Neural cell (in vitro differentiated cells): ENCODE data around the gene PXDN. TPM values are rescaled to one million over a fixed set of nuclear protein-coding genes. Genes with fewer than 3 reads are reported as not detected.

ENCODE experiments used
- H2AFZ ChIP-seq: fragments of 200-600, 300-800 bp; sonication (generic), shearing (Covaris generic); 2 replicates; pipeline ENCODE4 v1.6.0; 2014; ENCODE audit warnings: low read depth, mild to moderate bottlenecking, antibody characterized with exemption, low read length, moderate library complexity
- H3F3A ChIP-seq: fragments of 200-600 bp; shearing (Covaris generic); 2 replicates; pipeline ENCODE4 v1.6.1; 2016; ENCODE audit warnings: mild to moderate bottlenecking, moderate library complexity, mixed read lengths, antibody characterized with exemption, low read length; ENCODE audit not compliant: insufficient read depth, poor library complexity, severe bottlenecking
- H3K27ac ChIP-seq: fragments of 200-600, 300-800 bp; sonication (generic), shearing (Covaris generic); 2 replicates; pipeline ENCODE4 v1.5.1; 2014; ENCODE audit warnings: mild to moderate bottlenecking, low read length, moderate library complexity
- H3K27me3 ChIP-seq: fragments of 300-800, 200-600 bp; sonication (generic), shearing (Covaris generic); 2 replicates; pipeline ENCODE4 v1.6.0; 2014; ENCODE audit warnings: mild to moderate bottlenecking, low read depth, low read length, moderate library complexity; ENCODE audit not compliant: insufficient read depth
- H3K36me3 ChIP-seq: fragments of 300-800, 200-600 bp; sonication (generic), shearing (Covaris generic); 2 replicates; pipeline ENCODE4 v1.5.1; 2014; ENCODE audit warnings: mild to moderate bottlenecking, antibody characterized with exemption, low read length, moderate library complexity; ENCODE audit not compliant: insufficient read depth
- H3K4me2 ChIP-seq: fragments of 300-800, 200-600 bp; sonication (generic), shearing (Covaris generic); 2 replicates; pipeline ENCODE4 v1.6.0; 2014; ENCODE audit warnings: mild to moderate bottlenecking, low read length
- H3K4me3 ChIP-seq: fragments of 300-800, 200-600 bp; sonication (generic), shearing (Covaris generic); 2 replicates; pipeline ENCODE4 v1.5.1; 2014; ENCODE audit warnings: mild to moderate bottlenecking, low read length, moderate library complexity
- H3K79me2 ChIP-seq: fragments of 200-600 bp; shearing (Covaris generic); replicated peaks from 2 replicates; pipeline ENCODE4 v1.6.0; 2014; ENCODE audit warnings: mild to moderate bottlenecking, low read length, moderate library complexity; ENCODE audit not compliant: insufficient read depth
- H3K9ac ChIP-seq: fragments of 300-800, 200-600 bp; sonication (generic), shearing (Covaris generic); 2 replicates; pipeline ENCODE4 v1.6.1; 2016; ENCODE audit warnings: mild to moderate bottlenecking, low read length, mixed read lengths
- H3K9me2 ChIP-seq: fragments of 200-600 bp; shearing (Covaris generic); 2 replicates; pipeline ENCODE4 v1.6.1; 2016; ENCODE audit warnings: mild to moderate bottlenecking, low read length, mixed read lengths; ENCODE audit not compliant: insufficient read depth
- H3K9me3 ChIP-seq: fragments of 200-600, 300-800 bp; sonication (generic), shearing (Covaris generic); 2 replicates; pipeline ENCODE4 v1.6.1; 2016; ENCODE audit warnings: mild to moderate bottlenecking, mixed run types, low read length, moderate library complexity, mixed read lengths
- H4K20me1 ChIP-seq: fragments of 200-600 bp; shearing (Covaris generic); 2 replicates; pipeline ENCODE4 v1.6.1; 2016; ENCODE audit warnings: mild to moderate bottlenecking, mixed run types; ENCODE audit not compliant: insufficient read depth
- CTCF ChIP-seq: fragments of 450-650 bp; IDR thresholded peaks from 2 replicates; pipeline ENCODE4 v1.5.1; 2014; ENCODE audit warnings: antibody characterized with exemption, mild to moderate bottlenecking, moderate library complexity; ENCODE audit not compliant: poor library complexity, severe bottlenecking
- EP300 ChIP-seq: fragments of 450-650 bp; conservative IDR thresholded peaks from 2 replicates; pipeline ENCODE4 v1.6.1; 2014; ENCODE audit warnings: antibody characterized with exemption, mild to moderate bottlenecking, moderate library complexity; ENCODE audit not compliant: poor library complexity, severe bottlenecking
- EZH2 ChIP-seq: fragments of 200-600, 300-800 bp; shearing (Covaris generic), sonication (generic); IDR thresholded peaks from 2 replicates; pipeline ENCODE4 v1.6.1; 2014; ENCODE audit warnings: antibody characterized with exemption, low read length, borderline replicate concordance, mild to moderate bottlenecking; ENCODE audit not compliant: insufficient read depth, poor library complexity, severe bottlenecking
- MXI1 ChIP-seq: fragments of 450-650 bp; conservative IDR thresholded peaks from 2 replicates; pipeline ENCODE4 v1.6.1; 2014; ENCODE audit warnings: antibody characterized with exemption, mild to moderate bottlenecking; ENCODE audit not compliant: poor library complexity, severe bottlenecking
- POLR2AphosphoS5 ChIP-seq: IDR thresholded peaks from 2 replicates; pipeline ENCODE4 v1.6.1; 2012
- RAD21 ChIP-seq: fragments of 450-650 bp; conservative IDR thresholded peaks from 2 replicates; pipeline ENCODE4 v1.6.1; 2014; ENCODE audit warnings: antibody characterized with exemption, mild to moderate bottlenecking, moderate library complexity
- SMC3 ChIP-seq: fragments of 450-650 bp; conservative IDR thresholded peaks from 2 replicates; pipeline ENCODE4 v1.6.1; 2014; ENCODE audit warnings: antibody characterized with exemption, mild to moderate bottlenecking, moderate library complexity; ENCODE audit not compliant: poor library complexity
- TAF1 ChIP-seq: IDR thresholded peaks from 2 replicates; pipeline ENCODE4 v1.6.1; 2012; ENCODE audit warnings: low read depth
- polyA plus RNA-seq: library from polyadenylated mRNA; depleted of rRNA; stranded (reverse); fragments of >200 nt; gene quantifications from 2 replicates; pipeline ENCODE4 v1.2.3, GENCODE V29; 2014
- TF ChIP-seq, protein P1 (sequence below): IDR thresholded peaks from 2 replicates; pipeline ENCODE4 v1.6.1; 2012; ENCODE audit warnings: borderline replicate concordance

Gene PXDN
- polyA plus RNA-seq, 1 donor from 2014 or later = 181 TPM

DNA sequence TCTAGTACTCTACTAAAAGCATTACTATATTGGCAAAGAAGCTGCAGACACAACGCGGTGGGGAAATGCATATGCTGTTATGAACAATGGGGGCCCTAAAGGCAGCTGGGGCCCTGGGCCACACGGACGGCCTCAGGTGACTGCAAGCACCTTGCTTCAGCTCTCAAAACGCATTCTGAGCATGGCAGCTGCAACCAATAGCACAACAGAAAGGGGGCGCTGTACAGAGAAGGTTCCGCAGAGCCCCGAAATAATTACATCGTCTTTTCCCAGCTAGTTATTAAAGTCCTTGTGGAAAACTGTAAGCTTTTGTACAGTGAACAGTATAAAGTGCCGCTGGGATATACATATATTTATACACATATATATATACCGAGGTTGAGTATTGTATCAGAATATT, 45.3 kb upstream of the PXDN start:
- no peak for TF ChIP-seq POLR2AphosphoS5
- TF ChIP-seq EP300 = no peak
- TF ChIP-seq, protein P1, sequence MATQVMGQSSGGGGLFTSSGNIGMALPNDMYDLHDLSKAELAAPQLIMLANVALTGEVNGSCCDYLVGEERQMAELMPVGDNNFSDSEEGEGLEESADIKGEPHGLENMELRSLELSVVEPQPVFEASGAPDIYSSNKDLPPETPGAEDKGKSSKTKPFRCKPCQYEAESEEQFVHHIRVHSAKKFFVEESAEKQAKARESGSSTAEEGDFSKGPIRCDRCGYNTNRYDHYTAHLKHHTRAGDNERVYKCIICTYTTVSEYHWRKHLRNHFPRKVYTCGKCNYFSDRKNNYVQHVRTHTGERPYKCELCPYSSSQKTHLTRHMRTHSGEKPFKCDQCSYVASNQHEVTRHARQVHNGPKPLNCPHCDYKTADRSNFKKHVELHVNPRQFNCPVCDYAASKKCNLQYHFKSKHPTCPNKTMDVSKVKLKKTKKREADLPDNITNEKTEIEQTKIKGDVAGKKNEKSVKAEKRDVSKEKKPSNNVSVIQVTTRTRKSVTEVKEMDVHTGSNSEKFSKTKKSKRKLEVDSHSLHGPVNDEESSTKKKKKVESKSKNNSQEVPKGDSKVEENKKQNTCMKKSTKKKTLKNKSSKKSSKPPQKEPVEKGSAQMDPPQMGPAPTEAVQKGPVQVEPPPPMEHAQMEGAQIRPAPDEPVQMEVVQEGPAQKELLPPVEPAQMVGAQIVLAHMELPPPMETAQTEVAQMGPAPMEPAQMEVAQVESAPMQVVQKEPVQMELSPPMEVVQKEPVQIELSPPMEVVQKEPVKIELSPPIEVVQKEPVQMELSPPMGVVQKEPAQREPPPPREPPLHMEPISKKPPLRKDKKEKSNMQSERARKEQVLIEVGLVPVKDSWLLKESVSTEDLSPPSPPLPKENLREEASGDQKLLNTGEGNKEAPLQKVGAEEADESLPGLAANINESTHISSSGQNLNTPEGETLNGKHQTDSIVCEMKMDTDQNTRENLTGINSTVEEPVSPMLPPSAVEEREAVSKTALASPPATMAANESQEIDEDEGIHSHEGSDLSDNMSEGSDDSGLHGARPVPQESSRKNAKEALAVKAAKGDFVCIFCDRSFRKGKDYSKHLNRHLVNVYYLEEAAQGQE = no peak
- no peak for TF ChIP-seq MXI1
- no peak for TF ChIP-seq TAF1
- no peak for TF ChIP-seq EZH2
- no peak for TF ChIP-seq RAD21
- no peak for TF ChIP-seq SMC3
- H3K9ac ChIP-seq = no peak overlapping the region
- no peaks in the 10 kb centered on the region for H3F3A ChIP-seq
- H3K27me3 ChIP-seq = no peaks in the 10 kb centered on the region
- H3K79me2 ChIP-seq = no peaks in the 10 kb centered on the region
- no peaks in the 10 kb centered on the region for H3K9me3 ChIP-seq
- H3K36me3 ChIP-seq = no peaks in the 10 kb centered on the region
- no peak overlapping the region for H2AFZ ChIP-seq
- H3K27ac ChIP-seq = no peak overlapping the region
- no peak overlapping the region for H3K4me2 ChIP-seq
- no peak overlapping the region for H3K4me3 ChIP-seq
- H3K9me2 ChIP-seq = no peaks in the 10 kb centered on the region
- H4K20me1 ChIP-seq = no peaks in the 10 kb centered on the region

DNA sequence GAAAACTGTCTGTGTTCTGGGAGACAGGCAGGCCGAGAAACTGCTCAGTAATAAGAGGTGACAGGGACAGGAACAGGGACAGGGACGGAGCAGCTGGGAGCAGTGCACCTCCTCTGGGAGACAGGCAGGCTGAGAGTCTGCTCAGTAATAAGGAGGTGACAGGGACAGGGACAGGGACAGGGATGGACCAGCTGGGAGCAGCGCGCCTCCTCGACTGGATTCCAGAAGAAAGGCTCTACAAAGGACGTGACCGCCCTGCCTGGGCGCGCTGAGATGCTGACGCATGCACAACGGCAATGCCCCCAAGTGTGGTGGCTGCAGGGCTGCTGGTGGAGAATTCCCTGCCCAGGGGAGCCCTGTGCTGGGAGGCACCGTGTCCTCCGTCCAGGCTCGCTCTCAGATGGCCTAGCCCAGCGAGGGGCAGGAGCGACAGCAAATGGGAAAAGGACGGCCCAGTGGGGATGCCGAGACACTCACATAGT, 44.2 kb upstream of the PXDN start:
- Histone ChIP-seq H2AFZ (no peak overlapping the region), H3K9me2 (no peaks in the 10 kb centered on the region), H3K79me2 (no peaks in the 10 kb centered on the region), H3K4me3 (no peak overlapping the region), H3K4me2 (no peak overlapping the region), H4K20me1 (no peaks in the 10 kb centered on the region), H3K36me3 (no peaks in the 10 kb centered on the region), H3K9ac (no peak overlapping the region), H3K27me3 (no peaks in the 10 kb centered on the region), H3F3A (no peaks in the 10 kb centered on the region), H3K9me3 (no peaks in the 10 kb centered on the region), H3K27ac (no peak overlapping the region)
- TF ChIP-seq CTCF = no peak
- TF ChIP-seq SMC3 = no peak
- no peak for TF ChIP-seq EP300
- TF ChIP-seq TAF1 = no peak
- no peak for TF ChIP-seq EZH2
- TF ChIP-seq RAD21 = no peak
- no peak for TF ChIP-seq MXI1
- TF ChIP-seq, protein P1 = no peak
- no peak for TF ChIP-seq POLR2AphosphoS5
